ENCODE results near the gene GUCY2D.
A peak's percentile ranks its signal among the peaks of the same experiment; 100 is the strongest.

GUCY2D gene

GRCh38 chr17:8002721-8003593 lies 542 bp downstream of the GUCY2D start:
- no peak for TF ChIP-seq CTCF (IDR thresholded peaks at IDR 0.05; ENCODE audit: borderline replicate concordance, control extremely low read depth, extremely low read depth, insufficient read depth, missing control alignments)
- in situ Hi-C loops (cut with MboI; ENCODE audit: low sequenced_read_pairs, unreplicated experiment): no loop called here
- DNase-seq (ENCODE audit: low spot score): no peak

GRCh38 chr17:8003594-8004181 lies 1.3 kb downstream of the GUCY2D start:
- no peak for TF ChIP-seq CTCF (IDR thresholded peaks at IDR 0.05; ENCODE audit: borderline replicate concordance, control extremely low read depth, extremely low read depth, insufficient read depth, missing control alignments)
- in situ Hi-C loops (cut with MboI; ENCODE audit: low sequenced_read_pairs, unreplicated experiment): no loop called here
- DNase-seq (ENCODE audit: low spot score): no peak

DNA sequence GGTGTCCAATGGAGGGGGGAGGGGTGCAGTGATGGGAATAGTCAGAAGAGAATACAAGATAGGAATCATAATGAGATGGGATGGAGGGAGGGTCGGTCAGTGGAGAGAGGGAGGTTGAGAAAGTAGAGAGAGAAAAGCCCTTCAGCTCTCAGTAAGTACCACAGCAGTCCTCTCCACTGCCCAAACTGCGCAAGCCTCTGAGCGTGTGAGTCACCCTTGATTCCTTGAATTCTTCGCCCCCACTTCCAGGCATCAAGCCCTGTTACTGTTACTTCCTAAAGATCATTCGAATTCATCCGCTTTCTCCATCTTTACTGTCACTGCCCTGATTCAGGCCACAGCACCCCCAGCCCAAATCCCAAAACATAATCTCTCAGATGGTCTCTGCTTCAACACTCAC lies 2.5 kb downstream of the GUCY2D start:
- in situ Hi-C loops (cut with MboI; ENCODE audit: low sequenced_read_pairs, unreplicated experiment): no loop called here
- DNase-seq (ENCODE audit: low spot score): no peak
- no peak for TF ChIP-seq CTCF (IDR thresholded peaks at IDR 0.05; ENCODE audit: borderline replicate concordance, control extremely low read depth, extremely low read depth, insufficient read depth, missing control alignments)

GRCh38 chr17:8005357-8005756 lies 2.9 kb downstream of the GUCY2D start:
- TF ChIP-seq CTCF (IDR thresholded peaks at IDR 0.05; ENCODE audit: borderline replicate concordance, control extremely low read depth, extremely low read depth, insufficient read depth, missing control alignments): no peak
- in situ Hi-C loops (cut with MboI; ENCODE audit: low sequenced_read_pairs, unreplicated experiment): no loop called here
- no peak for DNase-seq (ENCODE audit: low spot score)

DNA sequence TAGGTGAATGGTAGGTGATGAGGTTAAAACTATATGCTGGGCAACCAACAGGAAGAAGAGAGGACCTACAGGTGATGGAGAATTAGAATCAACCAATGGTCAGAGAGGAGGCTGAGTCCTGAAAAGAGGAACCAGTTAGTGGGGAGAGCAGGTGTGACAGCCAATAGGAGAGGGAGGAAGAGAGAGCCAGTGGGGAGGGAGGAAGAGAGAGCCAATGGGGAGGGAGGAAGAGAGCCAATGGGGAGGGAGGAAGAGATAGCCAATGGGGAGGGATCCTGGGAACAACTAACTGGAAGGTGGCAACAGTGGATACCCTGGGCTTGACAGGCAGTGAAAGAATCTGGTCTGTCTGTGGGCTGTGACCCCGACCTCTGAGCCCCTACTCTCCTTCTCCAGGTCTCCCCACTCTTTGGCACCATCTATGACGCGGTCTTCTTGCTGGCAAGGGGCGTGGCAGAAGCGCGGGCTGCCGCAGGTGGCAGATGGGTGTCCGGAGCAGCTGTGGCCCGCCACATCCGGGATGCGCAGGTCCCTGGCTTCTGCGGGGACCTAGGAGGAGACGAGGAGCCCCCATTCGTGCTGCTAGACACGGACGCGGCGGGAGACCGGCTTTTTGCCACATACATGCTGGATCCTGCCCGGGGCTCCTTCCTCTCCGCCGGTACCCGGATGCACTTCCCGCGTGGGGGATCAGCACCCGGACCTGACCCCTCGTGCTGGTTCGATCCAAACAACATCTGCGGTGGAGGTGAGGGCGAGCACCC lies 3.7 kb downstream of the GUCY2D start:
- DNase-seq (ENCODE audit: low spot score): peak; percentile 79
- in situ Hi-C loops (cut with MboI; ENCODE audit: low sequenced_read_pairs, unreplicated experiment): no loop called here
- no peak for TF ChIP-seq CTCF (IDR thresholded peaks at IDR 0.05; ENCODE audit: borderline replicate concordance, control extremely low read depth, extremely low read depth, insufficient read depth, missing control alignments)

DNA sequence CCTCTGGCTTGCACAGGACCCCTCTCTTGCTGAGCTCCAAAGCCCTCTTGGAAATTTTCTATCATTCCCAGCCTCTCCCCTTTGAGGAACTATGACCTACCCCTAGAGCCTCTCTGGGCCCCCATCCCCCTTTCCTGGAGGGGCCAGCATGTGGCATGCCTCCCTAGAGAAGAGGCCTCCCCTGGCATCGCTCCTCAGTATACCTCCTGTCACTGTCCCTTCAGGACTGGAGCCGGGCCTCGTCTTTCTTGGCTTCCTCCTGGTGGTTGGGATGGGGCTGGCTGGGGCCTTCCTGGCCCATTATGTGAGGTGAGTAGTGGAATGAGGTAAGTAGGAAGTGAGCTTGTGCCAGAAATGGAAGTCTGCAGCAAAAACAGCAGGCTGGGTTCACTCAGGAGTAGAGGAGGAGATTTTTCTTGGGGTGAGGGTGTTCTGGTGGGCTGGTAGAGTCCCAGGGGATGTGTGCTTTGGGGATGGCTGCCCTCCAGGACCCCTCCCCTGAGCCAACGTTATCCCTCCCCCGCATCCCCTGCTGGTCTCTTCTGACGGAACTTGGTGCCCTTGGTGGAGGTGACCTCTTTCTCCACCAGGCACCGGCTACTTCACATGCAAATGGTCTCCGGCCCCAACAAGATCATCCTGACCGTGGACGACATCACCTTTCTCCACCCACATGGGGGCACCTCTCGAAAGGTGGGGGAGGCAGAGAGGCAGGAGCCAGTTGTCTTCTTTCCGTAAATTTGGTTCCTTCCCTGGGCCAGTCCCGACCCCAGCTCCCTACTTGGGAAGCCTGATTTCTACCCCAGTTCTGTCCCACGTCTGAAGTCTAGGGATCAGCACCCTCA lies 4.6 kb downstream of the GUCY2D start:
- in situ Hi-C loops (cut with MboI; ENCODE audit: low sequenced_read_pairs, unreplicated experiment): no loop called here
- no peak for TF ChIP-seq CTCF (IDR thresholded peaks at IDR 0.05; ENCODE audit: borderline replicate concordance, control extremely low read depth, extremely low read depth, insufficient read depth, missing control alignments)
- DNase-seq (ENCODE audit: low spot score): no peak
